Fibroblast of lung (primary cell): ENCODE measurements around the gene GTSF1L. TPM values are rescaled to one million over a fixed set of nuclear protein-coding genes. Genes with fewer than 3 reads are reported as not detected.
A peak's percentile ranks its signal among the peaks of the same experiment; 100 is the strongest.

Experiments
- DNase-seq, 2 donors: peaks; one replicate each; pipeline versions ENCODE4 v3.0.0 to v3.0.0-alpha.2; 2010; ENCODE audit warnings: low read depth in 2 of 2
- H2AFZ ChIP-seq: 2 replicates; pipeline ENCODE4 v1.5.1; 2012; ENCODE audit warnings: low read length, control low read depth, inconsistent platforms
- H3K27ac ChIP-seq: 2 replicates; pipeline ENCODE4 v1.5.1; 2011; ENCODE audit warnings: low read length, control low read depth; ENCODE audit not compliant: insufficient read depth
- H3K27me3 ChIP-seq: 2 replicates; pipeline ENCODE4 v1.5.1; 2011; ENCODE audit warnings: mild to moderate bottlenecking, low read length; ENCODE audit not compliant: control insufficient read depth, insufficient read depth
- H3K36me3 ChIP-seq: 2 replicates; pipeline ENCODE4 v1.5.1; 2011; ENCODE audit warnings: low read length; ENCODE audit not compliant: control insufficient read depth, insufficient read depth
- H3K4me1 ChIP-seq: 2 replicates; pipeline ENCODE4 v1.5.1; 2011; ENCODE audit warnings: low read length; ENCODE audit not compliant: control insufficient read depth, insufficient read depth; ENCODE audit errors: extremely low read depth
- H3K4me2 ChIP-seq: 2 replicates; pipeline ENCODE4 v1.5.1; 2011; ENCODE audit warnings: low read length, control low read depth; ENCODE audit not compliant: insufficient read depth; ENCODE audit errors: extremely low read depth
- H3K4me3 ChIP-seq, 4 experiments: fragments of 200-600 bp in 1 of 4; sonication (generic) in 1 of 4; replicated peaks in 1 of 4; 2 replicates each; pipeline ENCODE4 v1.5.1; 2011 to 2016; ENCODE audit warnings: low read length in 4 of 4, low read depth in 3 of 4, mild to moderate bottlenecking in 3 of 4, control low read depth in 2 of 4, inconsistent platforms in 1 of 4, mixed read lengths in 1 of 4; ENCODE audit not compliant: insufficient read depth in 1 of 4; ENCODE audit errors: control extremely low read depth in 1 of 4
- H3K79me2 ChIP-seq: 2 replicates; pipeline ENCODE4 v1.5.1; 2012; ENCODE audit warnings: mild to moderate bottlenecking, low read length, inconsistent platforms; ENCODE audit not compliant: control insufficient read depth, insufficient read depth
- H3K9ac ChIP-seq: 2 replicates; pipeline ENCODE4 v1.5.1; 2011; ENCODE audit warnings: mild to moderate bottlenecking, low read length, control low read depth; ENCODE audit not compliant: insufficient read depth
- H3K9me3 ChIP-seq: 2 replicates; pipeline ENCODE4 v1.5.1; 2012; ENCODE audit warnings: low read depth, low read length; ENCODE audit not compliant: control insufficient read depth, insufficient read depth
- H4K20me1 ChIP-seq: 2 replicates; pipeline ENCODE4 v1.5.1; 2011; ENCODE audit warnings: low read length; ENCODE audit not compliant: control insufficient read depth, insufficient read depth; ENCODE audit errors: extremely low read depth
- CTCF ChIP-seq, 2 donors: IDR thresholded peaks in 1 of 2; conservative IDR thresholded peaks in 1 of 2; 1 replicate in 1 of 2; 2 replicates in 1 of 2; pipeline ENCODE4 v1.5.1; 2011 to 2012; ENCODE audit warnings: low read length in 2 of 2, control low read depth in 1 of 2, inconsistent platforms in 1 of 2, low read depth in 1 of 2, mild to moderate bottlenecking in 1 of 2
- EZH2 ChIP-seq: IDR thresholded peaks from 2 replicates; pipeline ENCODE4 v1.5.1; 2012; ENCODE audit warnings: low read length, control low read depth, mild to moderate bottlenecking; ENCODE audit errors: missing control alignments
- polyA plus RNA-seq, 2 donors: library from polyadenylated mRNA; depleted of rRNA in 1 of 2; stranded (reverse) in 1 of 2; unstranded in 1 of 2; fragments of >200 nt; gene quantifications; 2 replicates each; pipeline ENCODE4 v1.2.1, GENCODE V29; 2011 to 2012; ENCODE audit warnings: missing spikeins in 1 of 2
- total RNA-seq: library from RNA; depleted of rRNA; stranded (reverse); fragments of >200 nt; gene quantifications from 2 replicates; pipeline ENCODE4 v1.2.1, GENCODE V29; 2014

GTSF1L gene
- total and polyA plus RNA-seq, 2 donors (not counting 1 experiment from before 2014, with no cell fraction given): not detected

GRCh38 chr20:43682446-43682845 is 44.4 kb downstream of the GTSF1L start:
- TF ChIP-seq EZH2: no peak
- TF ChIP-seq CTCF (conservative IDR thresholded peaks at IDR 0.05 in 1 of 2, IDR thresholded peaks at IDR 0.05 in 1 of 2; ENCODE audit: low read depth in 1 of 2, low read length in 2 of 2): no peak
- H2AFZ ChIP-seq: no peak overlapping the region
- H3K27ac ChIP-seq: no peak overlapping the region
- no peak overlapping the region for H3K9ac ChIP-seq
- no peaks in the 10 kb centered on the region for H3K36me3 ChIP-seq
- H3K4me3 ChIP-seq: no peak overlapping the region
- H3K27me3 ChIP-seq: no peaks in the 10 kb centered on the region
- no peaks in the 10 kb centered on the region for H3K79me2 ChIP-seq
- no peak overlapping the region for H3K4me2 ChIP-seq
- H4K20me1 ChIP-seq: no peaks in the 10 kb centered on the region
- DNase-seq: no peak
- H3K9me3 ChIP-seq: no peaks in the 10 kb centered on the region
- H3K4me1 ChIP-seq: no peaks in the 10 kb centered on the region

GRCh38 chr20:43681991-43682410 is 44.8 kb downstream of the GTSF1L start:
- DNase-seq: no peak
- Histone ChIP-seq H3K4me2 (no peak overlapping the region), H3K79me2 (no peaks in the 10 kb centered on the region), H3K9me3 (no peaks in the 10 kb centered on the region), H3K27me3 (no peaks in the 10 kb centered on the region), H3K9ac (no peak overlapping the region), H4K20me1 (no peaks in the 10 kb centered on the region), H3K27ac (no peak overlapping the region), H3K36me3 (no peaks in the 10 kb centered on the region), H2AFZ (no peak overlapping the region), H3K4me3 (no peak overlapping the region), H3K4me1 (no peaks in the 10 kb centered on the region)
- TF ChIP-seq CTCF (conservative IDR thresholded peaks at IDR 0.05 in 1 of 2, IDR thresholded peaks at IDR 0.05 in 1 of 2; ENCODE audit: low read depth in 1 of 2, low read length in 2 of 2): no peak
- TF ChIP-seq EZH2: no peak

GRCh38 chr20:43681468-43681942 is 45.3 kb downstream of the GTSF1L start:
- H4K20me1 ChIP-seq: no peaks in the 10 kb centered on the region
- no peaks in the 10 kb centered on the region for H3K4me1 ChIP-seq
- no peak overlapping the region for H3K27ac ChIP-seq
- H3K79me2 ChIP-seq: no peaks in the 10 kb centered on the region
- H3K4me2 ChIP-seq: no peak overlapping the region
- no peak for DNase-seq
- no peak for TF ChIP-seq EZH2
- peak in 1 of 2 donors; percentile 14 for TF ChIP-seq CTCF (conservative IDR thresholded peaks at IDR 0.05 in 1 of 2, IDR thresholded peaks at IDR 0.05 in 1 of 2; ENCODE audit: low read depth in 1 of 2, low read length in 2 of 2)
- H3K9me3 ChIP-seq: no peaks in the 10 kb centered on the region
- no peaks in the 10 kb centered on the region for H3K27me3 ChIP-seq
- no peak overlapping the region for H2AFZ ChIP-seq
- no peak overlapping the region for H3K9ac ChIP-seq
- no peaks in the 10 kb centered on the region for H3K36me3 ChIP-seq
- no peak overlapping the region for H3K4me3 ChIP-seq
